ENCODE results near the gene HYAL4.

Gene HYAL4

GRCh38 chr7:123844712-123845219 lies at the start of gene HYAL4:
TSS of gene HYAL4 (plus strand) at chr7:123845169. CDS start at chr7:123868274, 23,105 bp downstream.
- TF ChIP-seq CTCF (IDR thresholded peaks at IDR 0.05): no peak

- no peak for TF ChIP-seq CTCF (IDR thresholded peaks at IDR 0.05)
Measured at GRCh38 chr7:123795917-123796316, 49.1 kb upstream of the HYAL4 start.

- no peak for TF ChIP-seq CTCF (IDR thresholded peaks at IDR 0.05)
Measured at GRCh38 chr7:123796568-123796967, 48.4 kb upstream of the HYAL4 start.

- TF ChIP-seq CTCF (IDR thresholded peaks at IDR 0.05): peak; percentile 61
Measured at GRCh38 chr7:123797673-123798531, 47.1 kb upstream of the HYAL4 start.

- no peak for TF ChIP-seq CTCF (IDR thresholded peaks at IDR 0.05)
Measured at GRCh38 chr7:123798532-123799188, 46.3 kb upstream of the HYAL4 start.

GRCh38 chr7:123802249-123802648 lies 42.7 kb upstream of the HYAL4 start:
- no peak for TF ChIP-seq CTCF (IDR thresholded peaks at IDR 0.05)

- TF ChIP-seq CTCF (IDR thresholded peaks at IDR 0.05): no peak
Measured at GRCh38 chr7:123805287-123805686, 39.7 kb upstream of the HYAL4 start.

Measured in LNCAP (cell line).